CD4-positive, alpha-beta T cell treated with Interleukin-6 for 4 hours (primary cell): ENCODE measurements around the gene SMC1B.
"Not testable (repeated sequence)": the region's sequence is repeated elsewhere in the genome, so short reads cannot be mapped to it uniquely, and the experiment has no call there.

ENCODE experiments used
- DNase-seq: peaks from one replicate; pipeline ENCODE4 v3.0.0-alpha.2; 2020; ENCODE audit warnings: mixed read lengths

The SMC1B gene

GRCh38 chr22:45296628-45297297 is 116.6 kb downstream of the SMC1B start:
- DNase-seq, result peak; percentile 63

GRCh38 chr22:45295492-45295891 is 117.9 kb downstream of the SMC1B start:
- no peak for DNase-seq

GRCh38 chr22:45295004-45295403 is 118.4 kb downstream of the SMC1B start:
- not testable (repeated sequence) for DNase-seq
